ENCODE data around the gene GLTPD2. TPM values are rescaled to one million over a fixed set of nuclear protein-coding genes. Genes with fewer than 3 reads are reported as not detected.

Gene GLTPD2
- 0.49 TPM in 1 of 2 replicates, not detected in the other for total RNA-seq

GRCh38 chr17:4788807-4789700, at the start of gene GLTPD2:
Gene GLTPD2 (plus strand): TSS chr17:4788964. CDS start chr17:4789012, 48 bp downstream.

GRCh38 chr17:4739122-4740024, 49.4 kb upstream of the GLTPD2 start, which contains the start of the genes CXCL16 and ZMYND15:
Gene CXCL16 (minus strand): TSS chr17:4739928. CDS start chr17:4739339, 589 bp downstream.
Gene ZMYND15 (plus strand): TSS chr17:4739833. CDS start chr17:4740549, 716 bp downstream.

GRCh38 chr17:4771519-4772234, 17.1 kb upstream of the GLTPD2 start, which contains the start of gene TM4SF5:
Gene TM4SF5 (plus strand): TSS chr17:4771886. CDS start chr17:4771923, 37 bp downstream.

GRCh38 chr17:4786106-4786511, 2.7 kb upstream of the GLTPD2 start, which contains the start of gene VMO1:
Gene VMO1 (minus strand): TSS chr17:4786364. CDS start chr17:4786352, 12 bp downstream.

GRCh38 chr17:4802228-4802627, 13.5 kb downstream of the GLTPD2 start, which contains the start of gene C17orf114:
Gene C17orf114 (minus strand): TSS chr17:4802328.

GRCh38 chr17:4806777-4807604, 18.2 kb downstream of the GLTPD2 start, which contains the start of gene PLD2:
Gene PLD2 (plus strand): TSS chr17:4807152. CDS start chr17:4807773, 621 bp downstream.

GRCh38 chr17:4833178-4833940, 44.6 kb downstream of the GLTPD2 start, which contains the start of gene MINK1:
Gene MINK1 (plus strand): TSS chr17:4833340. CDS start chr17:4833584, 244 bp downstream.

Other genes starting within 250 kb of the GLTPD2 start
- gene MYBBP1A, start 233.6 kb upstream of the GLTPD2 start, total RNA-seq = 76.8 and 109 TPM in 2 replicates
- gene GGT6, start 228.4 kb upstream of the GLTPD2 start, total RNA-seq = not detected in 2 replicates
- gene SMTNL2, start 204.4 kb upstream of the GLTPD2 start, total RNA-seq = 0.33 and 16.9 TPM in 2 replicates
- gene ALOX15, start 147.3 kb upstream of the GLTPD2 start, total RNA-seq = under 0.01 TPM in 1 of 2 replicates, not detected in the other
- gene PELP1, start 84.8 kb upstream of the GLTPD2 start, total RNA-seq = 51.6 and 56.2 TPM in 2 replicates
- gene ARRB2, start 78.3 kb upstream of the GLTPD2 start, total RNA-seq = 9.0 and 10.3 TPM in 2 replicates
- 17.1 and 22.3 TPM in 2 replicates for gene MED11, start 57.5 kb upstream of the GLTPD2 start, total RNA-seq
- 0.13 and 0.16 TPM in 2 replicates for gene ZMYND15, start 49.1 kb upstream of the GLTPD2 start, total RNA-seq
- 2.1 and 10.4 TPM in 2 replicates for gene CXCL16, start 49.0 kb upstream of the GLTPD2 start, total RNA-seq
- gene TM4SF5, start 17.1 kb upstream of the GLTPD2 start, total RNA-seq = not detected in 2 replicates
- gene VMO1, start 2.6 kb upstream of the GLTPD2 start, total RNA-seq = 1.1 TPM in 1 of 2 replicates, not detected in the other
- gene PSMB6, start 7.2 kb downstream of the GLTPD2 start, total RNA-seq = 181 and 242 TPM in 2 replicates
- gene PLD2, start 18.2 kb downstream of the GLTPD2 start, total RNA-seq = 13.5 and 30.9 TPM in 2 replicates
- gene MINK1, start 44.4 kb downstream of the GLTPD2 start, total RNA-seq = 18.9 and 22.6 TPM in 2 replicates
- gene C17orf107, start 110.6 kb downstream of the GLTPD2 start, total RNA-seq = 1.8 and 8.4 TPM in 2 replicates
- 0.16 and 1.4 TPM in 2 replicates for gene CHRNE, start 114.1 kb downstream of the GLTPD2 start, total RNA-seq
- not detected in 2 replicates for gene GP1BA, start 143.3 kb downstream of the GLTPD2 start, total RNA-seq
- gene SLC25A11, start 151.1 kb downstream of the GLTPD2 start, total RNA-seq = 66.6 and 80.7 TPM in 2 replicates
- 53.3 and 56.0 TPM in 2 replicates for gene RNF167, start 151.3 kb downstream of the GLTPD2 start, total RNA-seq
- gene PFN1, start 159.6 kb downstream of the GLTPD2 start, total RNA-seq = 1,852 and 3,641 TPM in 2 replicates
- 2.0 and 5.2 TPM in 2 replicates for gene ENO3, start 162.2 kb downstream of the GLTPD2 start, total RNA-seq
- gene SPAG7, start 178.9 kb downstream of the GLTPD2 start, total RNA-seq = 41.7 and 55.0 TPM in 2 replicates
- gene CAMTA2, start 198.7 kb downstream of the GLTPD2 start, total RNA-seq = 21.5 and 30.9 TPM in 2 replicates
- gene INCA1, start 208.6 kb downstream of the GLTPD2 start, total RNA-seq = 0.33 and 2.0 TPM in 2 replicates
- 68.6 and 71.5 TPM in 2 replicates for gene KIF1C, start 209.0 kb downstream of the GLTPD2 start, total RNA-seq
- gene SLC52A1, start 246.5 kb downstream of the GLTPD2 start, total RNA-seq = under 0.01 TPM in 1 of 2 replicates, not detected in the other